Right ventricle myocardium inferior (tissue), 1 donor: ENCODE results near the gene XPNPEP3. TPM values are rescaled to one million over a fixed set of nuclear protein-coding genes. Genes with fewer than 3 reads are reported as not detected.
"Not testable (repeated sequence)": the region's sequence is repeated elsewhere in the genome, so short reads cannot be mapped to it uniquely, and the experiment has no call there.

Source experiments
- ATAC-seq: fragments of 200-7000 bp; cut with Tn5 transposase; one replicate; pipeline ENCODE4 v1.9.1; 2020; ENCODE audit warnings: mild to moderate bottlenecking, moderate library complexity
- DNase-seq: peaks from one replicate; pipeline ENCODE4 v3.0.0; 2021; ENCODE audit errors: missing footprints
- intact Hi-C: fragments of 100-400 bp; cut with DNase I; formaldehyde crosslinking; loops from one replicate; pipeline ENCODE4 v1.11.0; 2022
- total RNA-seq: library from RNA; stranded (reverse); fragmentation: NEBNext Ultra II Directional; extraction: Animal tissue kit (Norgen Biotek cat#: 25700); gene quantifications from one replicate; pipeline ENCODE4 v1.2.1, GENCODE V29; 2021
- donor health status: DM: no; HTN: yes; CAD: no; lungs with severe emphysema.

XPNPEP3 gene
- total RNA-seq, 1 donor from 2014 or later, result 23.7 TPM

- DNase-seq (no peak), ATAC-seq (no peak)
- intact Hi-C loops, result no loop called here
These were observed 3.0 kb upstream of the XPNPEP3 start for GRCh38 chr22:40853961-40854360.

GRCh38 chr22:40855071-40855978, 1.6 kb upstream of the XPNPEP3 start:
- no peak for ATAC-seq
- intact Hi-C loops, result loop anchor here (5.0 kb wide), 1 partner anchor 38 kb away; the partner anchor contains the start of gene SLC25A17

GRCh38 chr22:40855979-40856512, 902 bp upstream of the XPNPEP3 start:
- peak; percentile 32 for ATAC-seq
- intact Hi-C loops, result loop anchor here (5.0 kb wide), 1 partner anchor 39 kb away; the partner anchor contains the start of gene SLC25A17
- peak; percentile 55 for DNase-seq

More at GRCh38 chr22:40855071-40855978, 1.6 kb upstream of the XPNPEP3 start:
- no peak for DNase-seq

- ATAC-seq, result no peak
- DNase-seq, result no peak
- intact Hi-C loops, result loop anchor here (5.0 kb wide), 1 partner anchor 40 kb away; the partner anchor contains the start of gene SLC25A17
These were observed 434 bp downstream of the XPNPEP3 start for GRCh38 chr22:40857309-40857855.

GRCh38 chr22:40862013-40862412, 5.1 kb downstream of the XPNPEP3 start, which contains the start of gene DNAJB7:
Gene DNAJB7 (minus strand): TSS chr22:40862113. CDS start chr22:40861994, 119 bp downstream.
- DNase-seq (no peak), ATAC-seq (no peak)
- intact Hi-C loops, result no loop called here

GRCh38 chr22:40862537-40862936, 5.6 kb downstream of the XPNPEP3 start:
- intact Hi-C loops, result no loop called here
- DNase-seq, result no peak
- no peak for ATAC-seq

- DNase-seq (no peak), ATAC-seq (no peak)
- intact Hi-C loops, result no loop called here
These were observed 10.2 kb downstream of the XPNPEP3 start for GRCh38 chr22:40867109-40867508.

- DNase-seq, ATAC-seq, intact Hi-C loops: not testable (repeated sequence)
These were observed 11.4 kb downstream of the XPNPEP3 start for GRCh38 chr22:40868379-40868778.

- ATAC-seq (no peak), DNase-seq (no peak)
- intact Hi-C loops, result no loop called here
These were observed 17.1 kb downstream of the XPNPEP3 start for GRCh38 chr22:40874016-40874415.

GRCh38 chr22:40875111-40875510, 18.2 kb downstream of the XPNPEP3 start:
- intact Hi-C loops, result no loop called here
- ATAC-seq (no peak), DNase-seq (no peak)

- no peak for DNase-seq
- intact Hi-C loops, result no loop called here
- no peak for ATAC-seq
These were observed 20.0 kb downstream of the XPNPEP3 start for GRCh38 chr22:40876907-40877306.

- DNase-seq (no peak), ATAC-seq (no peak)
- intact Hi-C loops, result no loop called here
These were observed 20.5 kb downstream of the XPNPEP3 start for GRCh38 chr22:40877488-40877887.

GRCh38 chr22:40878922-40879321, 22.0 kb downstream of the XPNPEP3 start:
- intact Hi-C loops, result no loop called here
- DNase-seq, result no peak
- no peak for ATAC-seq

GRCh38 chr22:40889116-40889515, 32.2 kb downstream of the XPNPEP3 start:
- ATAC-seq (no peak), DNase-seq (no peak)
- intact Hi-C loops, result no loop called here

GRCh38 chr22:40890881-40891280, 33.9 kb downstream of the XPNPEP3 start:
- no peak for DNase-seq

GRCh38 chr22:40894417-40894816, 37.5 kb downstream of the XPNPEP3 start:
- intact Hi-C loops, result no loop called here
- no peak for ATAC-seq
- no peak for DNase-seq

More at GRCh38 chr22:40890881-40891280, 33.9 kb downstream of the XPNPEP3 start:
- ATAC-seq, result no peak
- intact Hi-C loops, result no loop called here

GRCh38 chr22:40898850-40899357, 42.0 kb downstream of the XPNPEP3 start:
- intact Hi-C loops, result no loop called here
- ATAC-seq, result no peak
- no peak for DNase-seq

- DNase-seq (no peak), ATAC-seq (no peak)
- intact Hi-C loops, result no loop called here
These were observed 47.2 kb downstream of the XPNPEP3 start for GRCh38 chr22:40904101-40904500.

GRCh38 chr22:40908895-40909294, 51.9 kb downstream of the XPNPEP3 start:
- ATAC-seq (no peak), DNase-seq (no peak)
- intact Hi-C loops, result no loop called here
